Measurements from ENCODE around the gene FAM120B. TPM values are rescaled to one million over a fixed set of nuclear protein-coding genes. Genes with fewer than 3 reads are reported as not detected.
"Not testable (repeated sequence)": the region's sequence is repeated elsewhere in the genome, so short reads cannot be mapped to it uniquely, and the experiment has no call there.

The FAM120B gene, protein sequence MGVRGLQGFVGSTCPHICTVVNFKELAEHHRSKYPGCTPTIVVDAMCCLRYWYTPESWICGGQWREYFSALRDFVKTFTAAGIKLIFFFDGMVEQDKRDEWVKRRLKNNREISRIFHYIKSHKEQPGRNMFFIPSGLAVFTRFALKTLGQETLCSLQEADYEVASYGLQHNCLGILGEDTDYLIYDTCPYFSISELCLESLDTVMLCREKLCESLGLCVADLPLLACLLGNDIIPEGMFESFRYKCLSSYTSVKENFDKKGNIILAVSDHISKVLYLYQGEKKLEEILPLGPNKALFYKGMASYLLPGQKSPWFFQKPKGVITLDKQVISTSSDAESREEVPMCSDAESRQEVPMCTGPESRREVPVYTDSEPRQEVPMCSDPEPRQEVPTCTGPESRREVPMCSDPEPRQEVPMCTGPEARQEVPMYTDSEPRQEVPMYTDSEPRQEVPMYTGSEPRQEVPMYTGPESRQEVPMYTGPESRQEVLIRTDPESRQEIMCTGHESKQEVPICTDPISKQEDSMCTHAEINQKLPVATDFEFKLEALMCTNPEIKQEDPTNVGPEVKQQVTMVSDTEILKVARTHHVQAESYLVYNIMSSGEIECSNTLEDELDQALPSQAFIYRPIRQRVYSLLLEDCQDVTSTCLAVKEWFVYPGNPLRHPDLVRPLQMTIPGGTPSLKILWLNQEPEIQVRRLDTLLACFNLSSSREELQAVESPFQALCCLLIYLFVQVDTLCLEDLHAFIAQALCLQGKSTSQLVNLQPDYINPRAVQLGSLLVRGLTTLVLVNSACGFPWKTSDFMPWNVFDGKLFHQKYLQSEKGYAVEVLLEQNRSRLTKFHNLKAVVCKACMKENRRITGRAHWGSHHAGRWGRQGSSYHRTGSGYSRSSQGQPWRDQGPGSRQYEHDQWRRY
- polyA plus RNA-seq (ENCODE audit: insufficient read length in 4 of 4) = 10 to 100 TPM; 35.7 to 38.6 (median 37.2) TPM

DNA sequence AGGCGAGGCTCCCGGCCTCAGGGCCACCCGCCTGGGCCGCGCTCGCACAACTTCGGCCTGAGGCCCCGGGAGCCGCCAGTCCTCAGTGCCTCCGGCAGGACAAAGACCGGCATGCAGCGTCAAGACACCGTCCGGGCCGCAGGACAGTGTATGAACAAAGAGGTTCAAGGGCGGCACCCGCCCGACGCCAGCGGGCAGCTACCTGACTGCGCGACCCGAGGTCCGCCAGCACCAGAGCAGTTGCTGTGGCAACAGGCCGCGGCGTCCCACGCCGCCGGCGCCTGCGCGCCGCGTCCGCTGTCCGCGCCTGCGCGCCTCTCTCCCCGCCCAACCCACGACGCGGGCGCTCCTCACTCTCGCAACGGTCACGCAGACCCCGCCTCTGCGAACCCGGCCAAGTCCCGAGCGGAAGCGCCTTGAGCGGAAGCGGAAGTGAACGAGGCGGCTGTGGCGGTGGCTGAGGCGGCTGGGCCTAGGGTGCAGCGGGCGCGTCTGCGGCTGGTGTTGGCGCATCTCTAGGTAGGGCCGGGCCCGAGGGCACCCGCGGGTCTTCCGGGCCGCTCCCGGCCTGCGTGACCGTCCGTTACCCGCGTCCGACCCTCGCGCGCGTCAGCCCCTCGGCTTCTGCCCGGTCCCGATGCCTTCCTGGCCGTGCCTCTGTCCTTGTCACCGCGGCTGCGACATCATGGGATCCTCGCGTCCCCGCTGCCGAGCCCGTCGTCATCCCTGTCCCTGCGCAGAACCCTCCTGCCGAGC is at the start of gene FAM120B:
FAM120B (plus strand) TSS at position 435 of the 756 bp plus-strand sequence. CDS start 10,633 bp downstream, outside the sequence.
- peak; percentile 87 to 93 (median 90) for DNase-seq (ENCODE audit: low read depth in 4 of 4, low spot score in 3 of 4)

DNA sequence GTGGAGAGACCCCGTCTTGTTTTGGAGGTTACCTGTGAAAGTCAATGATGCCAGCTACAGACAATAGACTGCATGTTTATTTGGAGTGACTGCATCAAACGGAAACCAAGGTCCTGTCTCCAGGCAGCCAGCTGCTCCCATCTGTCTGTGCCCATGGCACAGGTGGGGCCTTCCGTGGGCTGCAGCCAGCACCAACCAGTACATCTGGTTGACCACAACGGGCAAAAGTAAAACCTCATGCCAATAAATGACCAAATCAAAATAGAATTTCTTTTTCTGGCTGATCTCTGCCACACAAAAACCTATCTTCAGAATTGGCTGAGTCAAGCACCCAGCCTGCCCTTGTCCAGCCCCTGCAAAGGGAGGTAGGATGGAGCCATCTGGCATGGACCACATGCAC is 49.2 kb upstream of the FAM120B start:
- DNase-seq (ENCODE audit: low read depth in 4 of 4, low spot score in 3 of 4) = no peak

DNA sequence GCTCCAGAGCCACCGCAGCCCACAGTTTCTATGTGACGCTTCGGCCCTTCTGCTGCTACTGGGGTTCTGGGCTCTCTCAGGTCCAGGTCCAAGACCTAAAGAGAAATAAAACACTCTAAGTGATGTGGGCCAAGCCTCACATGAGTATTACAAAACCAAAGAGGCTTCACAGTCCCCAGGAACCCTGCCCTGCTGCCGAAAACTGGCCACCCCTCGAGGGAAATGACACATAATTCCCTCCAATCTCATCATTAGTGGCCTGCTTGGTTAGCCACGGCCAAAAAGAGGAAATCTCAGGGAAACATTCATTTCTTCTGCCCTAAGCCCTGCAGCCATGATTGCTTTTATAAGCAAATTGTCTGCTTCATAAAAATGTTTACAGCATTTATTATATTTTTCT is 48.2 kb upstream of the FAM120B start:
- DNase-seq (ENCODE audit: low read depth in 4 of 4, low spot score in 3 of 4) = no peak

DNA sequence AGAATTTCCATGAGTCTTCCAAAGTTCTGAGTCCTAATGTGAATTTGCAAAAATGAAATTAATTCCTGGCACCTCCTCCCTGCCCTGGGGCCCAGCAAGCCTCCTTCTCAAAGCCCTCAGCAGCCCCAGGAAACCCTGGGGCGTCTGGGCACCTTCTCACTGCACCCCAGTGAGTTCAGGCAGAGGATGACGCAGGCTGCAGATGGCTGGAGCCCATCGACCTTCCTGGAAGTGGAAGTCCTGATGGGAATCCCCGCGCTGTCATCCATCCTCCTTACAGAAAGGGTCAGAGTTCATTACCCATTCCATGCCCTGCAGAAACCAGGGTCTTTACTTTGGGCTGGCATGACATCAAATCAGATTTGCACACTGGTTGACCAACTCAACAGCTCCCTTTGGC is 47.3 kb upstream of the FAM120B start:
- no peak for DNase-seq (ENCODE audit: low read depth in 4 of 4, low spot score in 3 of 4)

DNA sequence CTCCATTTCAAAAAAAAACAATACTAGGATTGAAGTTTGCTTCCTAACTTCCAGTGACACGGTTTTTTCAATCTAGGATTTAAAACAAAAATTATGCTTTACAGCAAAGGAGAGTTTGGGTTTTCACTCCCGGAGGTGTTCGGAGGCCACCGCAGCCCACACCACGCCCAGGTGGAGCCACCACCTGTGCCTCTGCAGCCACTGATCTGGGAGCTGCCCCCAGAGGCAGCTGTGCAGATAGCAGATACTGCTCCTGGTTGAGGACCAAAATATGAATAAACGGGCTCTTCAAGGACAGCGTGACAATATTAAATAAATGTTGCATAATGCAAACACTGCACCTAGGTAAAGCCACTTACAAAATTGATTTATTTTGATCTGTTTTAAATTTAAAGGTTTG is 45.9 kb upstream of the FAM120B start:
- no peak for DNase-seq (ENCODE audit: low read depth in 4 of 4, low spot score in 3 of 4)

DNA sequence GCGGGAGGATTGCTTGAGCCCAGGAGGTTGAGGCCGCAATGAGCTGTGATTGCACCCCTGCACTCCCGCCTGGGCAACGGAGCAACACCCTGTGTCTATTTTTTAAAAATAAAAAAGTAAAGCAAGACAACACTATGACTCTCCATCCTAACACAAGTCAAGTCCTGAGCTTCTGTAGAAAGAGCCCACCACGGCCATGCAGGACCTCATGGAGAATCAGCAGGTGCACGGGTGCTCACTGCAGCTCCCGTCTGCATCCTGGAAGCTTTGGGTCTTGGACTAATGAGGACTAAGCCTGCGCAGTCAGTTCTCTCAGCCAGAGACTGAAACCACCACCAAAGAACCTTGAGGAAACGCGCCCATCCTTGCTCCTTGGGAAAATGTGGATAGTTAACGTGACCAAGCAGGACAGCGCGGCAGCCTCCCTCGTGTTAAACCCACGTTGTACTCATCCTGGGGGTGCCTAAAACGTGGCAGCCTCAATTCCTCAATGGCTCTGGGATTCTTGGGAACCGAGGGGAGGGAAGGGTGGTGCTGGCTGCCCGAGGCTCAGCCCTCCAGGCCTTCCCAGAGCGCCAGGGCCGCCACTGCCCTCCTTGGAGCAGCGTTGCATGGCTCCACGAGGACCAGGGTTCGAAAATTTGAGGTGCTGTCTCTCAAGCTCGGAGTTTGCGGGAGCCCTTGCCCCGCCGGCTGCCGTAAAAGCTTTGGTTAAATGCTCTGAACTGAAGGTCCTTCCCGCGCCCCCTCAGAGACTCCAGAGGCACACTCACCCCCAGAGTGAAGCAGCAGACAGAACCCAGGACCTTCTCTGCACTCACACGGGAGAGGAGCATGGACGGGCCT is 44.7 kb upstream of the FAM120B start:
- no peak for DNase-seq (ENCODE audit: low read depth in 4 of 4, low spot score in 3 of 4)

DNA sequence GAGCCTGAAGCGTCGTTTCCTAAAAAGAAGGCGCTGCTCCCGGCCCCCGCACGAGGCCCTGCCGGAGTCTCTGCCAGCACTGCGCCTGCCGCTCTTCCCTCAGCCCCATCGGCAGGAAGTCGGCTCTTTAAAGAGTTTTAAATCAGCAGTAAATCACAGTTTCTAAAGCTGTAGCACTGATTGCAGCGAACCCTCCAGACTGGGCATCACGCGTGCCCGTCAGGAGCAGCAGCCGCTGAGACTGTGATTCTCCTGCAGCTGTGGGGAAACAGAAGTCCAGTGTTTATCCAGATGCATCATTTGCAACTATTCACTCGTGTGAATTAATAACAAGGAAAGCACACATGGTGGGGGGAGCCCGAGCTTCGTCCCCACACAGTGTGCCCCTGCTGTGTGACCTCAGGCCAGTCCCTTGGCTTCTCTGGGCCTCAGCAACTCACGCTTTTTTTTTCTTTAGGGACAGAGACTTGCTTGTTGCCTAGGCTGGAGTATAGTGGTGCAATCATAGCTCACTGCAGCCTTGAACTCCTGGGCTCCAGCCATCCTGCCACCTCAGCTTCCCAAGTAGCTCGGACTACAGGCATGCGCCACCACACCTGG is 44.0 kb upstream of the FAM120B start:
- no peak for DNase-seq (ENCODE audit: low read depth in 4 of 4, low spot score in 3 of 4)

DNA sequence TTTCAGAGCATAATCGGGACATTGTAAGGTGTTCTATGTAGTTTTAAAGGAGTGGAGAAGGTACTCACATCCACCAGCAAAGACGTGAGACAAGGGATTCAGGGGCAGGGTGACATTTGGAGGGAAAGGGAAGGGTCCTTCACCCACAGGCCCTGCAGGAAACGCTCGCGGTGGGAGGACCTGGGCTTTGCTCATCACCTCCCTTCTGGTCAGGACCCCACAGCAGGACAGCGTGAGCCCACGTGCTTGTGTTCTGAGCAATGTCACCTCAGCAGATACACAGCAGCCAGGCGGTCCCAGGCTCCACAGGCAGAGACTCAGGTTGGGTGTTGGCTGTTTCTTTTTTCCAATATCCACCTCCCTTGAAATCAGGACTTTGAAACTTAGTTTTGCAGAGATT is 43.1 kb upstream of the FAM120B start:
- DNase-seq (ENCODE audit: low read depth in 4 of 4, low spot score in 3 of 4) = no peak

DNA sequence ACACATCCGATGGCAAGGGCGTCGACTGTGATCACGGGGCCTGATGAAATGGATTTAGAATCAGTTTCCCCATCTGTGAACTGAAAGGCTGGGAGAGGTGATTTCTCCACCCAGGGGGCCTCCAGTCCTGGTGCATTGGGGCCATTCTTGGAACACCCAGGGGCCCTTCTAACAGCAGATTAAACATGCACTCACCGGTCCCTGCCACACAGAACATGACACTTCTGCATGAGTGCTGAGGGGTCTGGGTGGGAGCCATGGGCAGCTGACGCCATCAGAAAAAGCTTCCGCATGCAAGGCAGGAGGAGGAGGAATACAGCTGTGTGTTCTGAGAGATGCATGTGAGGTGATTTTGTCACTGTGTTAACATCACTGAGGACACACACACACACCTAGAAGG is 42.5 kb upstream of the FAM120B start:
- DNase-seq (ENCODE audit: low read depth in 4 of 4, low spot score in 3 of 4) = no peak

DNA sequence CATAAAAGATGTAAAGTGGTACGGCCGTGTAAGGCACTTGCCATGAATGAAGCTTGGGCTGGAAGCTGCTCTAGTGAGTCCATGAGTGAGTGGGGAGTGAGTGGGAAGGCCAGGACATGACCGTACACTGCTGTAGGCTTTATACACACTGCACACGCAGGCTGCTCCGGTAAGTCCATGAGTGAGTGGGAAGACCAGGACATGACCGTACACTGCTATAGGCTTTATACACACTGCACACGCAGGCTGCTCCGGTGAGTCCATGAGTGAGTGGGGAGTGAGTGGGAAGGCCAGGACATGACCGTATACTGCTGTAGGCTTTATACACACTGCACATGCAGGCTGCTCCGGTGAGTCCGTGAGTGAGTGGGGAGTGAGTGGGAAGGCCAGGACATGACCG is 41.9 kb upstream of the FAM120B start:
- DNase-seq (ENCODE audit: low read depth in 4 of 4, low spot score in 3 of 4) = not testable (repeated sequence)

DNA sequence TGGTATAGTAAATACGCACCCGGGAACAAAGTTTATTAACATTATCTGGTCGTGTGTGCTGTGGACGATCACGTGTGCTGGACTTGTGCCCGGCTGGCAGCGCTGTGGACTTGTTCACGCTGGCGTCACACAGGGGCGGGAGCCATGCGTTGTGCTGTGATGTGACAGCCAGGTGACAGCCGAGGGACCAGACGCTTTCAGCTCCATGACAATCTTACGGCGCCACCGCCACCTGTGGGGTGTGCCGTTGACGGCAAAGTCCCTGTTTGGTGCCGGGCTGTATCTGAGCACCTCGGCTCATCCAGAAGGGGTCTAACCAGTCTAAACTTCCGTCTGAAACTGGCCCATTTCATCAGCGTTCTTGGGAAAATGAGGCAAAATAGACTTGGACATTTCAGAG is 40.9 kb upstream of the FAM120B start:
- DNase-seq (ENCODE audit: low read depth in 4 of 4, low spot score in 3 of 4) = no peak

DNA sequence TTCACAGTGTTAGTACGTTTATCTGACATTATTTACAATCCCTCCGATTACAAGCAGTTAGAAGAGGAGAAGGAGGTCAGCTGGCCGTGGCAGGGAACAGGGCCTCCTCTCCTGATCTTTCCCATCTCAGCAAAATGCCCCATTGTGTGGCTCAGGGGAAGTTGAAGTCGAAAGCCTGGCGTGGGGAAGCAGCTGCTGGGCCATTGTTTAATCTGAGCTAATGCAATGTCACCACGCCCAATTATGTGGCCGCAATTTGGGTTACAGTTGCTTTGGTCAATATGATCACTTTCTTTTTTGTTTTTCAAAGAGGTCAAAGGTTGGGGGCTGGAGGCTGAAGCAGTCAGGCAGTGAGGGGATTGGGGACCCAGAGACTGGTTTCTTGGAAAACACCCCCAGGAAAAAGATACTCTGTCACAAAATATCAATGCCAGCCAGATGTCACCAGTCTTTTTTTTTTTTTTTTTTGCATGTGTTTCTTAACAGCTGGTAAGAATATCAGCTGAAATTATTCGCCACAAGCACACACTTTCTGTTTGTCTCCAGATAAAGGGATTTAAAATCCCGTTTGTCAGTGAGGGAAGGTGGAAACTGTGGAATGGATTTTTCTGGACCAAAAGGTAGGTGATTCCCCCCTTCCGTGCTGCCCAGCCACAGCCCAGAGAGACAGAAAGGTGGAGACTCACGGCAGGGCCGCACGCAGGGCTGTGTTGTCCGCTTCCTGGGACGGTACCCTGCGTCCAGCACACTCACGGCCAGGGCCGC is 40.3 kb upstream of the FAM120B start:
- DNase-seq (ENCODE audit: low read depth in 4 of 4, low spot score in 3 of 4) = no peak

DNA sequence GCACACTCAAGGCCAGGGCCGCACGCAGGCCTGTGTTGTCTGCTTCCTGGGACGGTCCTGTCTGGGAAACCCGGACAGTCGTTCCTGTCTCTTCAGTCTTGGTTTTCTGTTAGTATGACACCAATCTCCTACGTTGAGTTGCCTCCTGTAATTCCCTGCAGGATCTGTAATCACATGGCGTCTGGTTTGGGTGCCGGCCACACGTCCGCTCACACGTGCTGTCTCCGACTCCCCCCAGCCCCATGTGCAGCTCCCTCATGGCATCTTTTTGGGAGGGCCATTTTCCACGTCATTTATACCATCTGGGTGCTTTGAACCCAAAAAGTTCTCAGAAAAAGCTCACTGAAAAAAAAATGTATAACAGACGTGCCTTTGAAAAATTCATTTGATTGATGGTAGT is 38.9 kb upstream of the FAM120B start:
- DNase-seq (ENCODE audit: low read depth in 4 of 4, low spot score in 3 of 4) = no peak

DNA sequence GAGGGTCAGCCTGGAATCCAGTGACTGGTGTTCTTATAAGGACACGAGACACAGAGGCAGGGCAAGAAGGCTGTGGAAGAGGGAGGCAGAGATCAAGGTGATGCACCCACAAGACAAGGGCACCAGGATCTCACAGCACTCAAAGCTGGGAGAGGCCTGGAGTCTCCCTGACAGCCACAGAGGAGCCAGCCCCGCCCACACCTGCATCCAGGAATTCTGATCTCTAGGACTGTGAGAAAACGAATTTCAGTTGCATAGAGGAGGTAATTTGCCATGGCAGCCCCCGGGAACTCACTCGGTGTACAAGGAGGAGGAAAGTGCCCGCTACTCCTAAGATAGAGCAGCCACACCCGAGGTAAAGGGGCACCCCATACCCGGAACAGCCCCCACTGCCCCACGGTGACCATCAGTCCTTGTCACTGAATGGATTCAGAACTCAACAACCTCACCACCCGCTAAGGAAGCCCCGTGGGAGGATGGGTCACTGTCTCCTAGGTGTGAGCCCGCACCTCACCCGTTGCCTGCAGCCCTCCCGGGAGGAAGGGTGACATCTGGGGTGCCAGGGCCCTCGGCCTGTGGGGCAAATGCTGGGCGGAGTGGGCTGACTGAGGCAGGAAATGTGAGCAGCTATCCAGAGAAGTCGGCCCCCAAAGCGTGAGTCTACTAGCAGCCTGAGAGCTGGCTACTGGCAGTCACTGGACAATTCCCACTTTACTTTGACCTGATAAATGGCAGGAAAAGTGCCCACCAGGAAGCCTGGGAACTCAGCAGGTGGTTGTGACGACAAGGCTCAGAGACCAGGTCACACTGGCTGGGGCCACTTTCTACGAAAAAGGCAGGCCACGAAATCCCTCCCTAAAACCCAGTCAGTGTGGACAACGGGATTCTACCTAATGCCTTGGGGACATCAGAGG is 38.1 kb upstream of the FAM120B start:
- DNase-seq (ENCODE audit: low read depth in 4 of 4, low spot score in 3 of 4) = no peak

DNA sequence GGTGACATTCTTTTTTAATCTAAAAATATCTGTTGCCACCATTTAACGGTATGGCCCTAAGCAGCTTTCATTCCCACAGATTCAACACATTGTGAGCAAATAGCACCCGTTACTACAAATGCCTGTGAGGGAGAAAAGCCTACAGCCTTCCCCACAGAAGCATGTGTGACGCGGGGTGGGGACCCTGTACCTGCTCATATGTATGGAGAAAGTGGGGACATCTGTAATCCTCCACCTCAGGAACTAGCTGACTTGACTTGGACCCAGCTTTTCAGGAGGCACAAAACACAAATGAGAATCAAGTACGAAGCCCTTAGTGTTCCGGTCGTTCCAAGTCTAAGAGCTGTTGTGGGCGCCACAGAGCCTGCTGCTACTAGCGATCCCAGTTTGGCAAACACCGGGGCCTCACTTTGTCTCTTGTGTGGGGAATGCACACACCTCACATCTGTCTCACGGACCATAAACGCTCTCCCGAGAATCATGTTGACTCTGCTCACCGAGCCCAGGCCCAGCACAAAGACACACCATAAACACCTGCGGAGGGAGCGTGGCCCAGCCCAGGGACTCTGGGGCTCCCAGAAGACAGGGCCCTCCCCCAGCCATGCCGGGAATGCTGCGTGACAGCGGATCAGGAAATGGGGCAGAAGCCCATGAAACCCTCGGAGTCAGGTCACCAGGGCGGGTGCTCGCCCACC is 37.3 kb upstream of the FAM120B start:
- DNase-seq (ENCODE audit: low read depth in 4 of 4, low spot score in 3 of 4) = no peak

DNA sequence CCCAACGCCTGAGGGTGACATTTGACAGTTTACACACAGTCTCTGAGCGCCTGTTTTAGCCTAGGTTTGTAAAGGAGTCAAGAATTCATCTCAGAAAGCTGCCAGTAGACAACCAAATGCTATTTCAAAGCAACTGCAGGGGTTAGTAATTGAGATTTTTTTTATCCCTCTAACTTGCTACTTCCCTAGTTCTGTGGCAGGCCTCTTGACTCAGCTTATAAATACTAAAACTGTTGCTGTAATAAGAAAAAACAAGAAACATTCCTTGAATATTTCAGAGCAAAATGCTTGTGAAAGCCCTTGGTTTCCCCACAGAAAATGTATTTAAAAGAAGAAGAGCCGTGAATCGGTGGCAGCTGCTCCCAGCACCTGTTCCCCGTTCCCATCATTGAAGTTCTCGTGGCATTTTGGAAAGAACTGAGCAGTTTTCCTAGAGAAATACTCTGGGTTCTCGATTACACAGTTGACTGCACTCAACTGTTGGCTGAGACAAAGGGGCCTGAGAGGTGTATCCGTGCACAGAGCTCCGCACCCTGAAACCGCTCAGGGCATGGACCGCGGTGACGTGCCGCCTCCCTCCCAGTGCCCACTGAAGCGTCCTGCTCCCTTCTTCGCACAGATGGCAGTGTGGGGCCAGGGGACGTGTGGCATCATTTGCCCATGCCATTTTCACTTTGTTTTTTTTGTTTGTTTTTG is 36.6 kb upstream of the FAM120B start:
- no peak for DNase-seq (ENCODE audit: low read depth in 4 of 4, low spot score in 3 of 4)
